Upper lobe of left lung (tissue), 4 donors: ENCODE data around the gene CHAT.

Experiments
- CTCF ChIP-seq, 6 experiments: fragments of 450-650 bp in 4 of 6; fragments of 200-600 bp in 2 of 6; sonication (generic) in 2 of 6; IDR thresholded peaks; one replicate each; pipeline ENCODE4 v1.5.1; 2016 to 2019; ENCODE audit warnings: antibody characterized with exemption in 6 of 6
- EP300 ChIP-seq, 4 donors: sonication (generic); formaldehyde crosslinking; IDR thresholded peaks; one replicate each; pipeline ENCODE4 v1.5.1; 2017; ENCODE audit warnings: antibody characterized with exemption in 4 of 4, control low read depth in 2 of 4
- POLR2A ChIP-seq, 4 donors: fragments of 450-650 bp; IDR thresholded peaks; one replicate each; pipeline ENCODE4 v1.5.1; 2016 to 2017; ENCODE audit warnings: antibody characterized with exemption in 4 of 4, mild to moderate bottlenecking in 2 of 4

DNA sequence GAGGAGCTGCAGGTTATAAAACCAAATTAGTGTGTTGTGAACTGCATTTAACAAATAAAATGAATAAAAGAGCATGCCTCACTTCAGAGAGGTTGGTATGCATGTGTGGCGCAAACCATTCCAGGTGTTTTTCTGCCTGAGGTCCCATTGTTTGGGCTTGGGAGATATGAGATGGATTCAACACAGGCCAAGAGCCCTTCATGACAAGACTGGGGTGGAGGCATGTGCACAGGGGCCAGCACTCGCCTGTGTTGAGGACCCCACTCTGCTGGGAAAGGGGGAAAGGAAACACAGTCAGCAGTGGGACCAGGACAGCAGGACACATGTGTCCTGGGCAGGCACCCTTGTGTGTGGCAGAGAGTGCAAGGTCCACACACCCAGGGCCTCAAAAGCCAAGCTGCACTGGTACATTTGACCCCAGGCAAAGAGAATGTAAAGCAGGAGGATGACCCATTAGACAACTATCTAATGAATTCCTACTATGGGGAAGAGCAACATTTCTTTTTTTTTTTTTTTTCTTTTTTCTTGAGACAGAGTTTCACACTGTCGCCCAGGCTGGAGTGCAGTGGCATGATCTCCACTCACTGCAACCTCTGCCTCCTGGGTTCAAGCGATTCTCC lies 12.9 kb upstream of the CHAT start:
- TF ChIP-seq EP300 (IDR thresholded peaks at IDR 0.05) = no peak
- TF ChIP-seq CTCF (IDR thresholded peaks at IDR 0.05) = no peak
- no peak for TF ChIP-seq POLR2A (IDR thresholded peaks at IDR 0.05)
